ENCODE measurements around the gene SMYD3.
A peak's percentile ranks its signal among the peaks of the same experiment; 100 is the strongest.

SMYD3 gene

DNA sequence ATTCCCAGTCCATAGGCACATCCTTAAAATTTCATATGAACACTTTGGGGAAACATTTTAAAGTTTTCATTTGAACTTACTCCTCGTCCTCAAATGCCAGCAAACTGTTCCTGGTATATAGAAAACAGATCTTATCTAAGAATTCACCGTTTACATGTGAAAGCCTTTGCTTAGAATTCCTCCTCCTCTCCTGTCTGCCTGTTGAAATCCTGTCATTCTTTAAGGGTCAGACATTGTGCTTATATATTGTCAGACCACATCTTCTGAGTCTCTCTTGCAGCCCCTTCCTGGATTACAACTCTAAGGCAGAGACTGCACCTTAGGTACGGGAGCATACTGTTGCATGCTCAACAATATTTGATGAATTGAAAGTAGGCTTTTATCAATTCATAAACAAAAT lies 239.7 kb downstream of the SMYD3 start:
- DNase-seq = no peak

DNA sequence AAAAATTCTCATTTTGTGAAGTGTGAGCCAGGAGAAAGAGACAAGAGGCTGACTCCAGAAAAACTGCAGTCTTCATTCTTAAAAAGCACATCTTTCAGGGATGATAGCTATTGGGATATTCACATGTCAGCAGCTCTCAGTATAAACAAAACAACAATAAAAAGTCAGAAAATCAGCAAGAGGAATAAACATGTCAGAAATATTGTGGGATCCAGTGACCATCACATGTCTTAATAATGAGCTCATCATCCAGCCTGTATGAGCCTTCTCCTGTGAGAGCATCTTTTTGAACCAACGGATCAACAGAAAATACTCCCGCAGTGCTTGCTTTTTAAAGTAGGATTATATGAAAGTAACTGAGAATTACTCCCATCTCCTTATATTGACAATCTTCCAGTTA lies 241.6 kb downstream of the SMYD3 start:
- no peak for DNase-seq

DNA sequence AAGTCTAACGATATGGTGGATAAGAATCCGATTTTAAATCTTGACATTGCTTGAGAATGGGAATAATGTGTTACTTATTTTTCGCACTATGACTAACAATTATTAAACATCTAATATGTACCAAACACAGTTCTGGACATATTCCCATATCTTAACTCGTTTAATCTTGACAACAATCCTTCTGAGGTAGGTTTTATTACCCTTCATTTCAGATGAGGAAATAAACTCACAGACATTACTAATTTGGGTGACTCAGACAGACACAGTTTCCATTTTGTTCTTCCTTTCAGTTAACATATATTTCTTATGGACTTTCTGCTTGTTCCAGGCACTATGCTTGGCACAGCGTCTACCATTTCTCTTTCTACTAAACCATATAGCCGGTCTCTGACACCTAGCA lies 244.8 kb downstream of the SMYD3 start:
- no peak for DNase-seq

DNA sequence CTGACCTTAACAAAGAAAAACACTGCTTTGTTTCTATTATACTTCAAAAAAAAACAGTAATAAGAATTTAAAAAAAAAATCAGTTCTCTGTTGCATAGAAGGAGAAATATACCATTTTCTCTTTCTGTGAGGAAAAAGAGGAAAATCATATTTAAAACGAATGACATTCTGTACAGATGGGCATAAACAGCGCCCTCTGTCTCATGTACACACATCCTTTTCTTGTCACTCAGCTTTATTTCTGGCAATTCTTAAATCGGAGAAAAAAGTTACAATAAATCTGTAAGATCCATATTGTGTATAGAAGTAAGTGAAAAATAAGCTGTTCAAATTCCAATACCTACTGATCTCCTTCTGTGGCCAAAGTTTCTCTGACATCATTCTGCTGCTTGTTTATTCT lies 245.4 kb downstream of the SMYD3 start:
- no peak for DNase-seq

DNA sequence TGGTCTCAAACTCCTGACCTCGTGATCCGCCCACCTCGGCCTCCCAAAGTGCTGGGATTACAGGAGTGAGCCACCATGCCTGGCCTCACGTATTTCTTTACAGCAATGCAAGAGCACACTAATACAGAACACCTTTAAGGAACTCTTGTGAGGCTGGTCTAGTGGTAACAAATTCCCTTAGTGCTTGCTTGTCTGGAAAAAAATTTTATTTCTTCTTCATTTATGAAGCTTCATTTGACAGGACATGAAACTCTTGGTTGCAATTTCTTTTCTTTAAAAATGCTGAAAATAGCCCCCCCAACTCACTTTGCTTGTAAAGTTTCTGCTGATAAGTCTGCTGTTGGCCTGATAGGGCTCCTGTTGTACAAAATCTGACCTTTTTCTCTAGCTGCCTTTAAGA lies 248.8 kb downstream of the SMYD3 start:
- no peak for DNase-seq

DNA sequence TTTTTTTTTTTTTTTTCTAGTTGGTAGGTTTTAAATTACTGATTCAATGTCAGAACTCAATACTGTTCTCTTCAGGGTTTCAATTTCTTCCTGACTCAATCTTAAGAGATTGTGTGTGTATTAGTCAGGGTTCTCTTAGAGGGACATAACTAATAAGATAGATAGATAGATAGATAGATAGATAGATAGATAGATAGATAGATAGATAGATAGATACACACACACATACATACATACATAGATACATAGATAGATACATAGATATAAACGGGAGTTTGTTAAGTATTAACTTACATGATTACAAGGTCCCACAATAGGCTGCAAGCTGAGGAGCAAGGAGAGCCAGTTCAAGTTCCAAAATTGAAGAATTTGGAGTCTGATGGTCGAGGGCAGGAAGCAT lies 251.3 kb downstream of the SMYD3 start:
- no peak for DNase-seq

DNA sequence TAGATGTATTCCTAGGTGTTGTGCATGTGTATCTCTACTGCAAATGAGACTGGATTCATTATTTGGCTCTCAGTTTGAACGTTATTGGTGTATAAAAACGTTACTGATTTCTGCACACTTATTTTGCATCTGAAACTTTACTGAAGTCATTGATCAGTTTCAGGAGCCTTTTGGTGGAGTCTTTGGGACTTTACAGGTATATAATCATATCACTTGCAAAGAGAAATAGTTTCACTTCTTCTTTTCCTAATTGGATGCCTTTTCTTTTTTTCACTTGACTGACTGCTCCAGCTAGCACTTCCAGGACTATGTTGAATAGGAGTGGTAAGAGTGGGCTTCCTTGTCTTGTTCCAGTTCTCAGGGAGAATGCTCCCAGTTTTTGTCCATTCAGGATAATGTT lies 252.2 kb downstream of the SMYD3 start:
- DNase-seq = no peak

DNA sequence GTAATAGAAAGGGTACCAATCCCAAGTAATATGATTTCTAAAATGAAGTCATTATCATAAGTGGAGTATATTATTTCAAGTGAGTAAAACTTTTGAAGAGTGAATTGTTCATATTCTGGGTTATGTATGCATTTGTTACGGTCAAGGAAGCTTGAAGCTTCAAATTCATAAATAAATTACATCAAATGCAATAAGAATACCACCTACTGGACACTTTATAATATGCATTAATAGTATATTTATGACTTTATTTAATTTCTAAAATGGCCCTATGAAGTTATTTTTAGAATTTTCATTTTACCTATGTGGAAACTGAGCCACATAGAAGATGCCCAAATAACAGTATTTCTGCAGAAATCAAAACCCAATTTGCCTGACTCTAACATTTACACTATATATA lies 260.6 kb downstream of the SMYD3 start:
- DNase-seq = no peak

DNA sequence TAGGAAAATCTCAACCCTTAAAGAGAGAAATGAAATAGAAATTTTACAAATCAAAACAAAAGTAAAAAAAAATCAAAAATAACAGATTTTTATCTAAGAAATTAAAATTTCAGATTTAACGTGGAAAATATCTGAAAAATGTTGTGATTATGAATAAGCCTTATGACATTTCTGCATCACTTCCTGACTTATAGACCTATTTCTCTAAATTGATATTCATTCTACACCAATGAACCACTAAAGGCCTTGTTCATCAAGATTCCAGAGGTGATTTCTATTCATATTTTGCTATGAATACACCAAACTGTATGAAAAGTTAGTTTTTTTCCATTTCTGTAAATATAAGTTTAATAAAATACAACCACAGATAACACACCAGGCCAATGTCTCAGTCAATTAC lies 261.5 kb downstream of the SMYD3 start:
- no peak for DNase-seq

DNA sequence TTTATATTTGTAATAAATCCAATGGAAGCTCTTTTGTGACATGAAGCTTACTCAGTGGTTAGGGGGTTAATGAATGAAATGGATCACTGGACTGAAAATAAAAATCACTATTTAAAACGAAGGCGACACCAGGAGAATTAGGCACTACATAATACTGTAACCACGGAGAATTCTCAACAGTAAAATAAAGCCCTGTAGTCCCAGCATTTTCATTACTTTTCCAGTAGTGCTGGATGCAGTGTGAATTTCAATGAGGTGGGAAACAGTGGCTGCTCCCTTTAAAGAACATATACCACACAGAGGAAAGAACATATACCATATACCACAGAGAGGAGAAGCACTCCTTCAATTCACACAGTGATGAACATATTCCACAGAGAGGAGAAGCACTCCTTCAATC lies 275.0 kb downstream of the SMYD3 start:
- DNase-seq = no peak

DNA sequence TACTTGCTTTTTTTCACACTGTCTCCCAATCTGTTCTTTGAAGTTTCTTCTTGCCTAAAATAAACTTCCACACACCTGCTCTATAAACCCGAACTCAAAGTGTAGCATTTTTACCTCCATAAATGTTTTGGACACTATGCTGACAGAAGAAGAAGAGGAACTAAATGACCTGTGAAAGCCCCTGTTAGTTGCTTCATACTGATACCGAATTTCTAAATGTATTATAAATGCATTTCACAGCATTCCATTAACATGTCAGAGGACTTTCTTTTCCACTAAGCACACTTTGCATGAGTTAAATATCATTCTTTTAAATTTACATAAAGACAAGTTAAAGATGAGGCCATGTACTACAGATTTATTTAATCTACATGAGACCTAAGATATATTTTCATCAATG lies 281.0 kb downstream of the SMYD3 start:
- no peak for DNase-seq

DNA sequence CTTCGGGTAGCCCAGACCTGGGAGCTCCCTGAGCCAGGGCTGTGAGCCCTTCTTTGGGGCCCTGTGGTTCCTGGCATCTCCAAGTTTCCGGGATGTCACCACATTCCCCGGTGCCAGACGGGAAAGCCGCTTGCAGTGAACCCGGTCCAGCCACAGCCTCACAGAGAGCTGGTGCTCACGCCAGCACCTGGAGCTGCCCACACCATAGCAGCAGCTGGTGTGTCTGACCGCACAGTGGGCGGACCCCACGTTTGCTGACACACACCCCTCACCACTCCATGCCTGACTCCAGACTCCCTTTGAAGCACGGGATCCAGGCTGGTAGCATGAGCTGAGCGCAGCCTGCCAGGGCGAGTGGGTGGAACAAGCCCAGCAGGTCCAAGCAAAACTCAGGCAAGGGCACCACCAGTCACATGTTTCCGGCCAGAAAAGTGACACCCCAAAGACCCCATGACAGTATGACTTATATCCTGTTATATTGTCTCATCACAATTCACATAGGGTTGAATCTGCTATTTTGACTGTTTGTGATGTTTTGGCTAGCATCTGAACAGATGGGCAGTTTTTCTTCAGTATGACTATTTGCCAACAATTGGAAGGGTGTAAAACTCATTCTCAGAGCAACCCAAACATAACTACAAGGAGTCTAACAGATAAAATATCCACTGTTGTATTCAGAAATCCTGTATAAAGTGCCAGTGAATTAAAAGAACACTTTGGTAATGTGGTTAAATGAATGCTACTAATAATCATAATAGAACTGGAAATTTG lies 285.4 kb downstream of the SMYD3 start:
- peak in 1 of 2 experiments; percentile 20 for DNase-seq

DNA sequence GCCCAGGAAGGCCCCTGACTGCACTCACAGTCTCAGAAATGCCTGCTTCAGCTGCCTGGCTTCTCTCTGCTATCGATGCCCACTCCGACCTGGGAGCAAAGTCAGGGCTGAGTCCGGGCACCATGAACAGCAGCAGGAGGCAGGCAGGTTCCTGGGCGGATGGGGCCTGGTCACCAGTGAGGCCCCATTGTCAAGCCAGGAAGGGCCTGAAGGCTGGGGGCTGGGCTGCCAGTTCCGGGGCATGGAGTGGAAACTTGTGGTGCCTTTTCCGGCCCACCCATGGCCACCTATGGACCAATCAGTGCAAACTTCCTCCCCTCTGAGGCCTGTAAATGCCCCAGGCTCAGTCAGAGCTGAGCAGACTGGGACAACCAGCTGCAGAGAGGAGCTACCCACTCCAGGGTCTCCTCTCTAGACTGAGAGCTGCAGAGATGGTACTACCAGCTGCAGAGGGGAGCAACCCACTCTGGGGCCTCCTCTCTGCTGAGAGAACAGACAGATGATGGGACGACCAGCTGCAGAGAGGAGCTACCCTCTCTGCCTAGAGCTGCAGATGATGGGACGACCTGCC lies 286.5 kb downstream of the SMYD3 start:
- no peak for DNase-seq

DNA sequence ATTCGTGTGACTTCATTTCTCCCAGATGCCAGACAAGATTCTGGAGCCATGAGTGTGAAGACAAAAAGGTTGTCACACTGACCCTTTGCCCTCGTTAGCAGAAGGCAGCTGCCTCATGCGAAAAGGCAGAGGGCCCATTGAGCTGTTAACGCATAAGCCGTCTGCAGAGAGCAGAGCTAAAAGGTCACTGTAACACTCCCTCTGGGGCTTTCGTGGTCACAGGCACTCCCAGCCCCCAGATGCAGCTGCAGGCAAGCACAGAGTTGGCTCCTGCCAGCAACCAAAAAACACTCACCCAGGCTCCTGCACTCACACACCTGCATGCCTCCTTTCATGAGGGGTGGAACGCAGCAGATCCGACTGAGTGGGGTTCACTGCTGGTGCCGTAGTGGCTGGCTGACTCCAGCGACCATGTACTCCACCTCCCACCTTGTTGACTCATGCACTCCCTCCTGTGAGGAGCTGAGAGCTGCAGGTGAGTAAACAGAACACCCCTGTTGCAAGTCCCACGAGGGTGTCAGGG lies 287.5 kb downstream of the SMYD3 start:
- no peak for DNase-seq

DNA sequence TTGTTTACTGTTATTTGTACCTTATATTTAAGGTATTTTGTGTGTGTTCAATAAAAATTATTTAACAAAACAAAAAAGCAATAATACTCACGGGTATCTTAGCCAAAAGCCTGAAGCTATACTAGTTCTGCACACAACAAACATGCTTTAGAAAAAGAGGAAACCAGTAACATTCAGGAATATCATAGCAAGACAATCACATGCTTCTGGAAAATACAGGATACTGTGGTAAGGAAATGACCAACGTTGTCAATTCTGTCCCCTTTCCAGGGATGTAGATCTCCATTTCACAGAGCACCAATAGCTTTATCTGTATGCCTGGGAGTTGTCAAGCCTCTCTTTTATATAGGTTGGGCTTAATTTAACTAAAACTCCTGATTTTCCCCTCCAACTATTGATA lies 288.4 kb downstream of the SMYD3 start:
- DNase-seq = no peak

DNA sequence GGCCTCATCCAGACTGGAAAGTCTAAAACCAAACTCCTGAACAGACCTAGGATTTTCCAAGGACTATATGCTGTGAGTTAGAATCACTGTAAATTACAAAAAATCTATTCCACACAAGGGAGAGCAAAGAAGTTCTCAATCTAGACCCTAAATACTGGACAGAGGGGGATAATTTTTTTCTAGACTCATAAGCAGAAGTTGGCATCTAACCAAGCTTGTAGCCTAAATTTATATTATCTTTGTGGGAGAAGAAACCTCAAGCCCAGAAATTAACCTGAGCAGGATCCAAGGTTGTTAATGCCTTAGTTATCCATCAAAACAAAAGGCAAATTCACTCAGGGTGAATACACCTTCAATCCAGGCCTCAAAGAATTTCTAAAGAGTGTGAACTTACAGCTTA lies 290.2 kb downstream of the SMYD3 start:
- DNase-seq = no peak

DNA sequence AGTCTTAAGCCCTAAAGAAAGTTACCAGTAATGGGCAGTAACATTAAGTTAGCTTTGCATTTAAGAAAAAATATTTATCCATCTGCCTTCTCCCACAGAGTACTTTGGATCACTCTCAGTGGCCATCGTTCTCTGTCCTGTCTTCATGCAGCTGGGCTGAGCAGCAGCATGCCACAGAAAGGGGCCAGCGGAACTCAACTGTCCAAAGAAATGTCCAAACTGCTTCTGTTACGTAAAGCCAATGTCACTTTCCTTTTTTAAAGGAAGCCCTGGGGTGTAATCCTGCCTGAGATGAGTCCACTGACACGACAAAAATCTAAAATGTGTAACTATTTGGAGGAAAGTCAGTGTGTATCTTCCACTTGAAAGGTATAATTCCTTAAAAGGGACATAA lies 291.6 kb downstream of the SMYD3 start:
- no peak for DNase-seq

DNA sequence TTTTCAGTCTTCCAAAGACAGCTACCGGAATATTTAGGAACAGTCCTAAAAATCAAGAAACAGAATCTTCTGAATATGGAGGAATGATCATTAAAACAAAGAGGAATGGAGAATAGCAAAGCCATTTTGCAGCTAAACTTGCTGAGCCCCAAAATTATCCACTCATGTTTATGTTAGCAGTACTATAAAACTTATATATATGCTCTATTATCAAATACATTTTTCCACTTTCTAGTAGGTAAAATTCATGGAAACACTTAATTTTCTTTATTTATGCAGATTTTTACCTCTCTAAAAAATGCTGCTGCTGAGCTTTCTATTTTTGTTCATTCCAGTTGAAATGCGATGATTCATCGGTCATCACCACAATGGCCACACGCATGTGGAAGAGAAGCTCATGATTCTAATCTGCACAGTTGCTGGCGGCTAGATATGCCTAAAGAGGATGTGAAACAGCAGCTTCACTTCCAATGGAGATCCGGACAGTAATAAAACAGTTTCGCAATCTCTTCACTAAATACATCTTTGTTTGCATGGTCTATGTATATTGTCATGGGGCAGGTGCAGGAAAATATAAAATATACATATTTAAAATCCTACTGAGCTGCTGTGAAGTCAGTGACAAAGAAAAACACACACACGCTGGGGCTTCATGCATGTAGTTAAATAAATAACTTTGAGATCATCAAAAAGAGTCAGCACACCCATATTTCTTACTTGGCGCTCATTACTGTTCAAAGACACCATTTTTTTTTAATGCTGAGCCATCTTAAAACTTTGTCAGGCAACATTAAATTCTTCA lies 292.2 kb downstream of the SMYD3 start:
- no peak for DNase-seq

DNA sequence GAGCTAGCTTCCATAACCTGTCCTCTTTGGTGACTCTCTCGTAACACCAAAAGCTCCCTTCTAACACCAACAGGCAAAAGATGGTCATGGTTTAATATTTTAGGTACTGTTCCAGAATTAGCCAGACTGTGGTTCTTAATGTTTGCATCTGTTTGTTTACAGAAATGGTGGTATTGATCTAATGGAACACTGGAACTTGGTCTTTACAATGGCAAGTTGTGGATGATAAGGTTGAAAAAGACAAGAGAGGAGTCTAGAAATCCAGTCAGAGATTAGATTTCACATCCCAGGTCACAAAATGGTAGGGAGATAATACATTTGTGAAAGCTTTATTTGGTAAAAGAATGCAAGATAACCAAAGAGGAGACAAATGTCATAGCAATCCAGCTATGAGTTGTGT lies 293.1 kb downstream of the SMYD3 start:
- DNase-seq = no peak

DNA sequence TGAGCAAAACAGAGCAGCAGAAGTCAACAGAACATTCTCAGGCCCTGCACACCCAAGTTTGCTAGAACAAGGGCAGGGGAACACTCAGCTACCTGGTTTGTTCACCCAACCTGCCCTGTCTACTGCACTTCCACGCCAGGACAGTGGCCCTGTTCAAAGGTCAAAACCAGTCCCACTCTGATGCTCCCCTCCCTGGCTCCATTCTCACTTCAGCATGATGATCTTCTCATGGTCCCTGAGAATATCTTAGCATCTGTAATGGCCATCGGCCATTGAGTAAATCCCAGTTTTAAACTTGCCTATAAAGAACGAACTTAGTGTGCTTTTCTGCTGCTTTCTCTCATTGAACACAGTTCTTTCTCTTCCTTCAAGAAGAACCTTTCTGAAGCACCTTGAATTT lies 293.6 kb downstream of the SMYD3 start:
- DNase-seq = no peak

DNA sequence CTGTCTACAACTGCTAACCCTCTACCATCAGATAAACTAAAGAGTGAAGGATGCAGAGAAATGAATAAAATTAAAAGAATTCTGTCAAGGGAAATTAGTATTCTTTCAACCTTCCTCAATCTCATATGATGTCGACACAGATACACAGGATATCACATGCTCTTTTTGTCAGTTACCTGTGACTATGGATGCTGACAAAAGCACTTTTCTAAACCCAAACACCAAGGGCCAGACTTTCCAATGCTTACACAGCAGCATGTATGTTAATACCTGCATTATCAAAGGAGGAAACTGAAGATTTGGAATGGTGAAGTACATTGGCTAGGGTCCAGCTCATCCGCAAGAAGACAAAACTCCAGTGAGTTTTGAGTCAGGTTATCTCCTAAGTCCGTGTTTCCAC lies 294.0 kb downstream of the SMYD3 start:
- DNase-seq = no peak

DNA sequence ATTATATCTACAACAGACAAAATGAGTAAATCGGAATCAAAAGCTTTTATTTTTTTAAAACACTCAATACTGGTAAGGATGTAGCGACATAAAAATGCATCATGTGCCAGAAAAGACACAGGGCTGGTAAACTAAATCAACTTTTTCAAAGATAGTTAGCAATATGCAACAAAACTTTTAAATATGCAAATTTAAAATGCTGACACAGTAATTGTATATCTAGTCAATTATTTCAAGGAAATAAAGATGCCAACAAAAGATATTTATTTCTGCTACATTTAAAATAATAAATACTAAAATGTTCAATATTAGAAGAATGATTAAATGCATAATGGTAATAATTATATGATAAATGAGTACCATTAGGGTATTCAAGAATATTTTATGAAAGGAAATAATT lies 295.1 kb downstream of the SMYD3 start:
- no peak for DNase-seq

DNA sequence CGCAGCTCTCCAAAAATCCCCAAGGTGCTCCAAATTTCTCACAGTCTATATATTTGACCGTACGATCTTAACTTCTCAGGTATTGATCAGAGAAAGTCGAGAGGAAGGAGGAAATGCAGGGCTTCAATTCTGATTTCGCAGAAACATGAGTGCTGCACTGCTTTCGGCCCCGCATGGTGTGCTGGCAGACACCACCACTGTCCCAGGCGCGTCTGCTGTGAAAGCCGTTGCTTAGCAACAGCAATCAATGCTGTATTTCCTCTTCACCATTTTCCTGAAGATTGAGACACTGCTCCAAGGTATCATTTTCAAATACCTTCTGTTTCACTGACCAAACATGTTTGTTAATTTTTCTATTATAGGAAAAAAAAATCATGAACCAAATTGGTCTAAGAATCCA lies 296.3 kb downstream of the SMYD3 start:
- no peak for DNase-seq

DNA sequence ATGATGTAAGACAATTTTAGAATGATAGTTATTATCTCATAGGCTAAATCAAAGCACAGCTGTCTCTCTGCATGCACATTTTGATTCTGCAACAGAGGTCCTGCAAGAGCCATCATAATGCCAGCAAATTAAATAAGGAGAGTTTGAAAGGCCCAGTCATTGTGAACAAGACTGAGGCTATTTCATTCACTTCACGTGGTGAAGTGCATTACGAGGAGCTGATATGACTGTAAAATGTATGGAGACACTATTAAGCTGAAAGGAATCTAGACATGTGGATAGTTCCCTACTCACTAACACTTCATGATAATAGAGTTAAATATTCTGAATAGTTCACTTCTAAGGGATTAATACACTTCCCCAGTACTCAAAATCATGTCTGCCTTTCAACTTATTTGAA lies 299.0 kb downstream of the SMYD3 start:
- DNase-seq = no peak

Data from cerebellar nuclear complex (tissue), 1 donor.